Astrocyte (in vitro differentiated cells and primary cell): ENCODE measurements around the gene CD82. TPM values are rescaled to one million over a fixed set of nuclear protein-coding genes. Genes with fewer than 3 reads are reported as not detected.

Experiments used
- DNase-seq: peaks from one replicate; pipeline ENCODE4 v3.0.0-alpha.2; 2010; ENCODE audit warnings: low read depth
- FAIRE-seq: peaks from 2 replicates; lab custom pipeline; 2011; peaks lifted over from hg19 to GRCh38; lab: Jason Lieb, UNC
- H2AFZ ChIP-seq: 2 replicates; pipeline ENCODE4 v1.6.0; 2012; ENCODE audit warnings: low read depth, low read length, inconsistent platforms
- H3K27ac ChIP-seq: 2 replicates; pipeline ENCODE4 v1.5.1; 2011; ENCODE audit warnings: low read depth, low read length, inconsistent platforms
- H3K27me3 ChIP-seq: 2 replicates; pipeline ENCODE4 v1.6.0; 2011; ENCODE audit warnings: low read length, inconsistent platforms; ENCODE audit not compliant: insufficient read depth
- H3K36me3 ChIP-seq: 2 replicates; pipeline ENCODE4 v1.5.1; 2011; ENCODE audit warnings: low read length, inconsistent platforms; ENCODE audit not compliant: insufficient read depth
- H3K4me1 ChIP-seq: 2 replicates; pipeline ENCODE4 v1.5.1; 2011; ENCODE audit warnings: low read length, inconsistent platforms; ENCODE audit not compliant: insufficient read depth
- H3K4me2 ChIP-seq: 2 replicates; pipeline ENCODE4 v1.6.0; 2012; ENCODE audit warnings: low read length, inconsistent platforms
- H3K4me3 ChIP-seq: 2 replicates; pipeline ENCODE4 v1.5.1; 2011; ENCODE audit warnings: low read depth, mild to moderate bottlenecking, low read length, inconsistent platforms; ENCODE audit not compliant: insufficient read depth
- H3K79me2 ChIP-seq: 2 replicates; pipeline ENCODE4 v1.6.0; 2012; ENCODE audit warnings: mild to moderate bottlenecking, low read length, inconsistent platforms; ENCODE audit not compliant: insufficient read depth
- H3K9ac ChIP-seq: 2 replicates; pipeline ENCODE4 v1.6.0; 2012; ENCODE audit warnings: mild to moderate bottlenecking, low read length, inconsistent platforms
- H3K9me3 ChIP-seq: 2 replicates; pipeline ENCODE4 v1.5.1; 2012; ENCODE audit warnings: low read depth, mild to moderate bottlenecking, low read length, inconsistent platforms; ENCODE audit not compliant: insufficient read depth
- H4K20me1 ChIP-seq: 2 replicates; pipeline ENCODE4 v1.6.0; 2012; ENCODE audit warnings: low read length, inconsistent platforms; ENCODE audit not compliant: insufficient read depth
- H3K27ac Mint-ChIP-seq: one replicate; pipeline ENCODE4 v1.8.0; 2021; ENCODE audit warnings: mild to moderate bottlenecking, mixed read lengths; ENCODE audit not compliant: unreplicated experiment
- H3K27me3 Mint-ChIP-seq: one replicate; pipeline ENCODE4 v1.8.0; 2021; ENCODE audit warnings: low read depth, mixed read lengths; ENCODE audit not compliant: unreplicated experiment
- H3K36me3 Mint-ChIP-seq: one replicate; pipeline ENCODE4 v1.8.0; 2021; ENCODE audit warnings: low read depth, mixed read lengths; ENCODE audit not compliant: unreplicated experiment
- H3K4me1 Mint-ChIP-seq: one replicate; pipeline ENCODE4 v1.8.0; 2021; ENCODE audit warnings: low read depth, mixed read lengths; ENCODE audit not compliant: unreplicated experiment
- H3K4me3 Mint-ChIP-seq: one replicate; pipeline ENCODE4 v1.8.0; 2021; ENCODE audit warnings: mild to moderate bottlenecking, moderate library complexity, mixed read lengths; ENCODE audit not compliant: unreplicated experiment
- H3K9me3 Mint-ChIP-seq: one replicate; pipeline ENCODE4 v1.8.0; 2021; ENCODE audit warnings: mild to moderate bottlenecking, mixed read lengths; ENCODE audit not compliant: unreplicated experiment
- EZH2 ChIP-seq: IDR thresholded peaks from 2 replicates; pipeline ENCODE4 v1.6.1; 2012; ENCODE audit warnings: mild to moderate bottlenecking, low read length, inconsistent platforms; ENCODE audit not compliant: insufficient read depth
- total RNA-seq: library from RNA; stranded (reverse); gene quantifications from 2 replicates; pipeline ENCODE4 v1.2.1, GENCODE V29; 2021
- TF ChIP-seq, protein P1 (sequence below): IDR thresholded peaks from 2 replicates; pipeline ENCODE4 v1.5.1; 2011; ENCODE audit warnings: low read depth, mild to moderate bottlenecking, inconsistent platforms, low read length, moderate library complexity; ENCODE audit not compliant: insufficient read depth

Gene CD82
- total RNA-seq, 1 donor from 2014 or later = 74.5 TPM

DNA sequence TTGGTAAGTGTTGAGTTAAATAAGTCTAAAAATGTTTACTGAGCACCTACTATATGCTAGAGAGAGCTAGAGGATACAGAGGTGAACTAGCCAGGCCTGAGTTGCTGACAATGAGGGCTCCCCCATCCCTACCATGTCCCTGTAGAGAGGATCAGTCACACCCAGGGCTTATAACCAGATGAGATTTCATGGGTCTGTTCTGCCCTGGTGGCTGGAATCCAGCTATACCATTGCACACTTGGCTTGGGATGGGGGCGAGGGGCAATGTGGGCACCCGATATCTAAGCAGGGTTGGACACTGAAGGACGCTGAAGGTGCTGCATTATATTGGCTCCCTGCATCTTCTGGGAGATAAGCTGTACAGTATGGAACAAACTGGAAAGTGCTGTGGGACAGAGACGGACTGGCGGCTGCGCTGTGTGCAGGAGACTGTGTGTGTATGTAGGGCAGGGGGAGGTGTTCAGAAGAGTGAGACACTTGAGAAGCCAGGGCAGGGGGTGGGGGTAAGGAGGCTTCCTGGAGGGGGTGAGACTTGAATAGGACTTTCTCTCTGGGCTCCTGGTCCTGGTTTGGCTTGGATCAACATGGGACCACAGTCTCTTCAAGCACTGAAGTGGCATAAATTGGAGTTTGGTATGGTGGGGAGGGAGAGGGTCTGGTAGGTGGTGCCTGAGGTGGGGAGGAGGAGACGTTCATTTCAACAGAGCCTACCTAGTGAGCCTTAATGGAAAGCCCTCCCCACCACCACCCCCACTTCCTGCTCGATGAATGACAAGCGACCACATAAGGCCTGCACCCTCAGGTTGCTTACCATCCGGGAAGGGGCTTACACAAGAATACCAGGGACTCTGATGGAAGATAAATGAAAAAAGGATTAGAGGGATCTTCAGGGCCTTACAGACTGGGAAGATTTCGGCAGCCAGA is 1.8 kb downstream of the CD82 start:
- no peaks in the 10 kb centered on the region for H3K36me3 ChIP-seq
- H3K9me3 ChIP-seq = no peaks in the 10 kb centered on the region
- peaks cover 7% of the 10 kb centered on the region for H3K36me3 Mint-ChIP-seq
- TF ChIP-seq, protein P1, sequence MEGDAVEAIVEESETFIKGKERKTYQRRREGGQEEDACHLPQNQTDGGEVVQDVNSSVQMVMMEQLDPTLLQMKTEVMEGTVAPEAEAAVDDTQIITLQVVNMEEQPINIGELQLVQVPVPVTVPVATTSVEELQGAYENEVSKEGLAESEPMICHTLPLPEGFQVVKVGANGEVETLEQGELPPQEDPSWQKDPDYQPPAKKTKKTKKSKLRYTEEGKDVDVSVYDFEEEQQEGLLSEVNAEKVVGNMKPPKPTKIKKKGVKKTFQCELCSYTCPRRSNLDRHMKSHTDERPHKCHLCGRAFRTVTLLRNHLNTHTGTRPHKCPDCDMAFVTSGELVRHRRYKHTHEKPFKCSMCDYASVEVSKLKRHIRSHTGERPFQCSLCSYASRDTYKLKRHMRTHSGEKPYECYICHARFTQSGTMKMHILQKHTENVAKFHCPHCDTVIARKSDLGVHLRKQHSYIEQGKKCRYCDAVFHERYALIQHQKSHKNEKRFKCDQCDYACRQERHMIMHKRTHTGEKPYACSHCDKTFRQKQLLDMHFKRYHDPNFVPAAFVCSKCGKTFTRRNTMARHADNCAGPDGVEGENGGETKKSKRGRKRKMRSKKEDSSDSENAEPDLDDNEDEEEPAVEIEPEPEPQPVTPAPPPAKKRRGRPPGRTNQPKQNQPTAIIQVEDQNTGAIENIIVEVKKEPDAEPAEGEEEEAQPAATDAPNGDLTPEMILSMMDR = no peak
- TF ChIP-seq EZH2 = no peak
- peak overlapping the region; percentile 80 for H3K4me3 Mint-ChIP-seq
- peak overlapping the region; percentile 89 for H3K27ac Mint-ChIP-seq
- H3K4me1 ChIP-seq = peaks cover 58% of the 10 kb centered on the region
- peak overlapping the region; percentile 90 for H3K4me2 ChIP-seq
- no peak overlapping the region for H2AFZ ChIP-seq
- H3K27me3 Mint-ChIP-seq = no peaks in the 10 kb centered on the region
- no peak for FAIRE-seq
- no peaks in the 10 kb centered on the region for H3K79me2 ChIP-seq
- no peak overlapping the region for H3K27ac ChIP-seq
- no peak for DNase-seq
- H3K4me1 Mint-ChIP-seq = peaks cover 61% of the 10 kb centered on the region
- H3K9me3 Mint-ChIP-seq = no peaks in the 10 kb centered on the region
- H3K9ac ChIP-seq = no peak overlapping the region
- no peaks in the 10 kb centered on the region for H4K20me1 ChIP-seq
- no peak overlapping the region for H3K4me3 ChIP-seq
- no peaks in the 10 kb centered on the region for H3K27me3 ChIP-seq

DNA sequence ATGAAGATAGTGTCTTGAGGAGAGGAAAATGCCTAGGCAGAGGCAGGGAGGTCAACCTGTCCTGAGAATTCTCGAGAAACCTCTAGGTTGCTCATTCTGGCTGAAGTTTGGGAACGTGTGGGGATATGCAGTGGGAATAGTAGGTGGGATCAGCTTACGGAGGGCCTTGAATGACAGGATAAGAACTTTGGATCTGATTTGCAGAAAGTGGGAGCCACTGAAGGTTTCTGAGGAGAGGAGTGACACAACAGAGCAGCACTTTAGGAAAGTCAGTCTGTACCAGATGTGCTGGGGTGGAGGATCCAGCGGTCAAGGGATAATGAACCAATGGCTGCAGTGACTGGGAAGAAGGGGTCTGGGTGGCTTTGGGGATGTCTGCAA is 2.4 kb downstream of the CD82 start:
- no peaks in the 10 kb centered on the region for H3K79me2 ChIP-seq
- Mint-ChIP-seq H3K9me3 (no peaks in the 10 kb centered on the region), H3K36me3 (peaks cover 10% of the 10 kb centered on the region), H3K27me3 (no peaks in the 10 kb centered on the region), H3K27ac (peak overlapping the region; percentile 89), H3K4me3 (peak overlapping the region; percentile 54), H3K4me1 (peaks cover 63% of the 10 kb centered on the region)
- peak overlapping the region; percentile 73 for H3K4me2 ChIP-seq
- no peak overlapping the region for H2AFZ ChIP-seq
- H4K20me1 ChIP-seq = no peaks in the 10 kb centered on the region
- H3K36me3 ChIP-seq = no peaks in the 10 kb centered on the region
- no peak for FAIRE-seq
- no peaks in the 10 kb centered on the region for H3K27me3 ChIP-seq
- TF ChIP-seq, protein P1 = no peak
- no peak for TF ChIP-seq EZH2
- no peak overlapping the region for H3K27ac ChIP-seq
- H3K4me3 ChIP-seq = no peak overlapping the region
- H3K4me1 ChIP-seq = peaks cover 59% of the 10 kb centered on the region
- H3K9me3 ChIP-seq = no peaks in the 10 kb centered on the region
- no peak for DNase-seq
- no peak overlapping the region for H3K9ac ChIP-seq

DNA sequence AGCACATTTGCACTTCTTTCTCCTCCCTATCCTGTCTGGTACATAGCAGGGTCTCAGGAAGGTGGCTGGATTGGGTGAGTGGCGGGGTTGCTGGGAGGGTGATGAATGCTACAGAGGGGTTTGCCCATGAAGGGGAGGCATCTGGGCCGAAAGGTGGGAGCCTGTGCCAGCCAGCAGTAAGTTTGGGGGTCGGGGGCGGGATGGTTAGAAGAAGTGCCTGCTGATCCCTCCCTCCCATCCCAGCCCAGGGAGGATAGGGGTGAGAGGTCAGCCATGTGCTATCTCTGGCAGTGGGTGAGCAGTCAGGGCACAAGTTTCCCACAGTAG is 2.8 kb downstream of the CD82 start:
- Histone ChIP-seq H3K9me3 (no peaks in the 10 kb centered on the region), H3K9ac (peak overlapping the region; percentile 77), H3K4me1 (peaks cover 62% of the 10 kb centered on the region), H3K4me2 (peak overlapping the region; percentile 73), H3K36me3 (no peaks in the 10 kb centered on the region), H3K79me2 (no peaks in the 10 kb centered on the region), H4K20me1 (no peaks in the 10 kb centered on the region), H3K4me3 (no peak overlapping the region), H3K27ac (peak overlapping the region; percentile 84), H3K27me3 (no peaks in the 10 kb centered on the region), H2AFZ (no peak overlapping the region)
- peaks cover 65% of the 10 kb centered on the region for H3K4me1 Mint-ChIP-seq
- no peaks in the 10 kb centered on the region for H3K27me3 Mint-ChIP-seq
- TF ChIP-seq, protein P1 = no peak
- no peak for TF ChIP-seq EZH2
- FAIRE-seq = no peak
- no peak for DNase-seq
- H3K36me3 Mint-ChIP-seq = peaks cover 10% of the 10 kb centered on the region
- no peaks in the 10 kb centered on the region for H3K9me3 Mint-ChIP-seq
- H3K27ac Mint-ChIP-seq = peak overlapping the region; percentile 89
- H3K4me3 Mint-ChIP-seq = no peak overlapping the region
